ENCODE results near the gene ANKRD62. TPM values are rescaled to one million over a fixed set of nuclear protein-coding genes. Genes with fewer than 3 reads are reported as not detected.

ANKRD62 gene
- polyA plus RNA-seq, 4 donors, result 0.07 to 0.15 (median 0.07) TPM

GRCh38 chr18:12162786-12163185 lies 69.1 kb downstream of the ANKRD62 start:
- DNase-seq (ENCODE audit: low read depth in 4 of 4, low spot score in 3 of 4), result no peak

- DNase-seq (ENCODE audit: low read depth in 4 of 4, low spot score in 3 of 4), result no peak
Measured at GRCh38 chr18:12165038-12165768, 71.6 kb downstream of the ANKRD62 start.

Other genes starting within 250 kb of the ANKRD62 start
- 10 to 100 TPM; 35.9 to 50.5 (median 46.4) TPM for gene CHMP1B, start 242.4 kb upstream of the ANKRD62 start, polyA plus RNA-seq (ENCODE audit: insufficient read length in 4 of 4)
- 10 to 100 TPM; 32.9 to 52.3 (median 42.5) TPM for gene MPPE1, start 185.5 kb upstream of the ANKRD62 start, polyA plus RNA-seq (ENCODE audit: insufficient read length in 4 of 4)
- 100 to 1,000 TPM in 1 of 4 donors, 10 to 100 TPM in 2, 1 to 10 TPM in 1; 8.7 to 105 (median 81.7) TPM for gene IMPA2, start 112.3 kb upstream of the ANKRD62 start, polyA plus RNA-seq (ENCODE audit: insufficient read length in 4 of 4)
- not detected for gene CIDEA, start 160.5 kb downstream of the ANKRD62 start, polyA plus RNA-seq (ENCODE audit: insufficient read length in 4 of 4)
- gene TUBB6, start 214.4 kb downstream of the ANKRD62 start, polyA plus RNA-seq (ENCODE audit: insufficient read length in 4 of 4), result 100 to 1,000 TPM in 1 of 4 donors, 10 to 100 TPM in 3; 56.3 to 121 (median 62.2) TPM

Measured in left renal pelvis (tissue), 4 donors.